HCT116 (cell line): Measurements from ENCODE around the gene PROX2. TPM values are rescaled to one million over a fixed set of nuclear protein-coding genes. Genes with fewer than 3 reads are reported as not detected.

Source experiments
- ATAC-seq: fragments of 200-7000 bp; cut with Tn5 transposase; 2 replicates; pipeline ENCODE4 v1.9.1; 2020; ENCODE audit warnings: mild to moderate bottlenecking, moderate library complexity
- BruUV-seq: library from RNA; stranded (reverse); fragments of 400-500 nt; replicated peaks from 2 replicates; lab custom pipeline; 2021; lab: Mats Ljungman, UMichigan
- CTCF ChIA-PET: fragments of 300-600 bp; sonication (Branson Sonifier 250); formaldehyde crosslinking; loops from one replicate; lab custom pipeline; 2021; ENCODE audit warnings: antibody characterized with exemption; lab: Charles Lee
- POLR2A ChIA-PET: fragments of 300-600, 350-600 bp; sonication (Branson Sonifier 250); formaldehyde crosslinking; loops from one replicate; lab custom pipeline; 2021; ENCODE audit warnings: antibody characterized with exemption; lab: Charles Lee
- RAD21 ChIA-PET, 2 experiments: fragments of 300-600 bp; sonication (Branson Sonifier 250); formaldehyde crosslinking; loops; one replicate each; lab custom pipeline; 2023; ENCODE audit warnings: low total read pairs in 2 of 2; ENCODE audit not compliant: uncharacterized antibody in 2 of 2, unreplicated experiment in 2 of 2, low non-redundant PET in 1 of 2; lab: Charles Lee
- DNase-seq: peaks from one replicate; pipeline ENCODE4 v3.0.0-alpha.2; 2010; ENCODE audit warnings: low read depth, low spot score
- H2AFZ ChIP-seq: fragments of 200-600 bp; shearing (Covaris generic), sonication (generic); 2 replicates; pipeline ENCODE4 v1.6.1; 2017; ENCODE audit warnings: low read depth, mixed run types, mixed read lengths, antibody characterized with exemption, low read length; ENCODE audit not compliant: poor library complexity, severe bottlenecking
- H3K27ac ChIP-seq: 2 replicates; pipeline ENCODE4 v1.5.1; 2012; ENCODE audit warnings: low read depth, low read length
- H3K27me3 ChIP-seq: fragments of 200-600 bp; sonication (generic); 2 replicates; pipeline ENCODE4 v1.6.1; 2016; ENCODE audit warnings: mixed run types, low read length, mixed read lengths; ENCODE audit not compliant: insufficient read depth
- H3K36me3 ChIP-seq, 2 experiments: fragments of 200-500 bp in 1 of 2; fragments of 200-600 bp in 1 of 2; sonication (Bioruptor generic) in 1 of 2; sonication (generic) in 1 of 2; 2 replicates each; pipeline versions ENCODE4 v1.5.1 to v1.6.1; 2014 to 2016; ENCODE audit warnings: low read length in 2 of 2, inconsistent platforms in 1 of 2, mixed read lengths in 1 of 2, mixed run types in 1 of 2; ENCODE audit not compliant: insufficient read depth in 2 of 2, control insufficient read depth in 1 of 2
- H3K4me1 ChIP-seq, 2 experiments: fragments of 200-600 bp in 1 of 2; sonication (generic) in 1 of 2; 2 replicates each; pipeline versions ENCODE4 v1.5.1 to v1.6.1; 2012 to 2017; ENCODE audit warnings: low read length in 2 of 2, inconsistent platforms in 1 of 2, mild to moderate bottlenecking in 1 of 2, mixed read lengths in 1 of 2, mixed run types in 1 of 2, moderate library complexity in 1 of 2; ENCODE audit not compliant: insufficient read depth in 2 of 2, control insufficient read depth in 1 of 2
- H3K4me2 ChIP-seq: fragments of 200-600 bp; sonication (generic); 2 replicates; pipeline ENCODE4 v1.6.1; 2017; ENCODE audit warnings: mixed run types, low read length, mixed read lengths
- H3K4me3 ChIP-seq, 2 experiments: fragments of 200-600 bp in 1 of 2; sonication (generic) in 1 of 2; replicated peaks in 1 of 2; 2 replicates each; pipeline ENCODE4 v1.5.1; 2011 to 2016; ENCODE audit warnings: low read length in 2 of 2, control low read depth in 1 of 2, low read depth in 1 of 2, mild to moderate bottlenecking in 1 of 2, mixed read lengths in 1 of 2, mixed run types in 1 of 2
- H3K79me2 ChIP-seq: fragments of 200-600 bp; sonication (generic); 2 replicates; pipeline ENCODE4 v1.6.1; 2017; ENCODE audit warnings: mild to moderate bottlenecking, mixed run types, low read length, moderate library complexity, mixed read lengths; ENCODE audit not compliant: insufficient read depth
- H3K9ac ChIP-seq: fragments of 200-600 bp; sonication (generic); 2 replicates; pipeline ENCODE4 v1.6.1; 2016; ENCODE audit warnings: low read length, mixed read lengths
- H3K9me2 ChIP-seq: fragments of 200-600 bp; sonication (generic), shearing (Covaris generic); 2 replicates; pipeline ENCODE4 v1.6.1; 2017; ENCODE audit warnings: mixed run types, mild to moderate bottlenecking, moderate library complexity; ENCODE audit not compliant: insufficient read depth
- H3K9me3 ChIP-seq, 2 experiments: fragments of 200-500 bp in 1 of 2; fragments of 200-600 bp in 1 of 2; sonication (Bioruptor generic) in 1 of 2; sonication (generic) in 1 of 2; 2 replicates each; pipeline ENCODE4 v1.6.1; 2014 to 2017; ENCODE audit warnings: low read length in 2 of 2, mixed read lengths in 2 of 2, inconsistent platforms in 1 of 2, low read depth in 1 of 2, mild to moderate bottlenecking in 1 of 2, mixed run types in 1 of 2, moderate library complexity in 1 of 2; ENCODE audit not compliant: control insufficient read depth in 1 of 2, insufficient read depth in 1 of 2
- H4K20me1 ChIP-seq: fragments of 200-600 bp; sonication (generic), shearing (Covaris generic); 2 replicates; pipeline ENCODE4 v1.6.1; 2017; ENCODE audit warnings: mixed run types, mild to moderate bottlenecking, moderate library complexity; ENCODE audit not compliant: insufficient read depth
- ATF3 ChIP-seq: IDR thresholded peaks from 2 replicates; pipeline ENCODE4 v1.6.1; 2012
- CBX3 ChIP-seq: IDR thresholded peaks from 2 replicates; pipeline ENCODE4 v1.6.1; 2012; ENCODE audit warnings: low read depth
- CTCF ChIP-seq, 3 experiments: fragments of 200-600 bp in 1 of 3; sonication (generic) in 1 of 3; IDR thresholded peaks in 2 of 3; conservative IDR thresholded peaks in 1 of 3; 2 replicates each; pipeline ENCODE4 v1.5.1; 2012 to 2017; ENCODE audit warnings: low read depth in 2 of 3, low read length in 2 of 3, antibody characterized with exemption in 1 of 3, borderline replicate concordance in 1 of 3, control low read depth in 1 of 3, mild to moderate bottlenecking in 1 of 3, mixed read lengths in 1 of 3, mixed run types in 1 of 3, moderate library complexity in 1 of 3; ENCODE audit not compliant: insufficient read depth in 1 of 3
- EGR1 ChIP-seq: IDR thresholded peaks from 2 replicates; pipeline ENCODE4 v1.6.1; 2012; ENCODE audit warnings: low read depth
- ELF1 ChIP-seq: IDR thresholded peaks from 2 replicates; pipeline ENCODE4 v1.6.1; 2012; ENCODE audit warnings: low read depth, borderline replicate concordance
- EZH2 ChIP-seq: fragments of 200-600 bp; sonication (generic); IDR thresholded peaks from 2 replicates; pipeline ENCODE4 v1.6.1; 2017; ENCODE audit warnings: antibody characterized with exemption, mixed run types
- EZH2phosphoT487 ChIP-seq: fragments of 200-600 bp; IDR thresholded peaks from 2 replicates; pipeline ENCODE4 v1.6.1; 2018; ENCODE audit warnings: antibody characterized with exemption, borderline replicate concordance
- FOSL1 ChIP-seq: IDR thresholded peaks from 2 replicates; pipeline ENCODE4 v1.6.1; 2012; ENCODE audit warnings: low read depth
- JUND ChIP-seq: IDR thresholded peaks from 2 replicates; pipeline ENCODE4 v1.6.1; 2012
- MAX ChIP-seq: IDR thresholded peaks from 2 replicates; pipeline ENCODE4 v1.6.1; 2012
- POLR2A ChIP-seq: IDR thresholded peaks from 2 replicates; pipeline ENCODE4 v1.7.0; 2011; ENCODE audit warnings: borderline replicate concordance; ENCODE audit not compliant: insufficient read depth, insufficient read length; ENCODE audit errors: extremely low read depth
- RAD21 ChIP-seq: IDR thresholded peaks from 2 replicates; pipeline ENCODE4 v1.6.1; 2012; ENCODE audit warnings: low read depth, mild to moderate bottlenecking
- SIN3A ChIP-seq: IDR thresholded peaks from 2 replicates; pipeline ENCODE4 v1.6.1; 2012; ENCODE audit warnings: low read depth
- SP1 ChIP-seq: IDR thresholded peaks from 2 replicates; pipeline ENCODE4 v1.6.1; 2012; ENCODE audit warnings: low read depth
- SRF ChIP-seq: IDR thresholded peaks from 2 replicates; pipeline ENCODE4 v1.6.1; 2012; ENCODE audit warnings: low read depth
- TCF7L2 ChIP-seq: IDR thresholded peaks from 2 replicates; pipeline ENCODE4 v1.7.0; 2011; ENCODE audit warnings: borderline replicate concordance, inconsistent platforms; ENCODE audit not compliant: insufficient read depth, insufficient read length; ENCODE audit errors: extremely low read depth
- YY1 ChIP-seq: IDR thresholded peaks from 2 replicates; pipeline ENCODE4 v1.6.1; 2011; ENCODE audit warnings: low read length, low read depth, moderate library complexity, mild to moderate bottlenecking; ENCODE audit not compliant: insufficient replicate concordance; ENCODE audit errors: extremely low read depth
- ZBTB33 ChIP-seq: IDR thresholded peaks from 2 replicates; pipeline ENCODE4 v1.6.1; 2011; ENCODE audit warnings: mild to moderate bottlenecking, low read length, moderate library complexity; ENCODE audit not compliant: insufficient replicate concordance; ENCODE audit errors: extremely low read depth
- ZFX ChIP-seq: fragments of 450-650 bp; IDR thresholded peaks from 2 replicates; pipeline ENCODE4 v1.6.1; 2017
- ZNF274 ChIP-seq: fragments of 200-500 bp; sonication (Bioruptor generic); IDR thresholded peaks from 2 replicates; pipeline ENCODE4 v1.6.1; 2014; ENCODE audit warnings: mild to moderate bottlenecking, low read depth, low read length, inconsistent platforms
- intact Hi-C: fragments of 100-400 bp; cut with micrococcal nuclease; formaldehyde crosslinking; loops from 2 replicates; pipeline ENCODE4 v1.10.0; 2022
- total RNA-seq: library from RNA; stranded (reverse); gene quantifications from one replicate; pipeline ENCODE4 v1.2.1, GENCODE V29; 2021; ENCODE audit not compliant: unreplicated experiment

PROX2 gene
- total RNA-seq, 1 experiment from 2014 or later: not detected

GRCh38 chr14:74893614-74894091 is 17.7 kb upstream of the PROX2 start (continued):
- TF ChIP-seq ATF3 (no peak), MAX (no peak), EGR1 (no peak), RAD21 (no peak), ZNF274 (no peak), YY1 (no peak)

- Histone ChIP-seq H3K4me1 (peaks cover 11% of the 10 kb centered on the region in 2 experiments), H3K27me3 (no peaks in the 10 kb centered on the region), H4K20me1 (peaks cover 7% of the 10 kb centered on the region; the same call in 1 of the 2 replicates), H2AFZ (no peak overlapping the region), H3K27ac (no peak overlapping the region), H3K36me3 (peaks cover 56 to 73% of the 10 kb centered on the region in 2 experiments; a peak in 3 of 4 replicates), H3K9ac (no peak overlapping the region), H3K4me3 (no peak overlapping the region), H3K9me3 (no peaks in the 10 kb centered on the region), H3K4me2 (no peak overlapping the region), H3K79me2 (peaks cover 26% of the 10 kb centered on the region), H3K9me2 (no peaks in the 10 kb centered on the region)
- POLR2A ChIA-PET: no interaction called here
- DNase-seq (no peak), ATAC-seq (no peak)
- intact Hi-C loops: no loop called here
- BruUV-seq: no TSS peak
- RAD21 ChIA-PET: no interaction called here
- CTCF ChIA-PET: interaction anchor here (0.8 to 1.4 kb wide), 2 partner anchors 13 to 32 kb away, joined by 4 to 6 read pairs; no protein-coding TSS in a partner anchor
- no peak for TF ChIP-seq SIN3A
- TF ChIP-seq CBX3: no peak
- no peak for TF ChIP-seq EGR1
- TF ChIP-seq MAX: no peak
- no peak for TF ChIP-seq SP1
- TF ChIP-seq SRF: no peak
- TF ChIP-seq POLR2A: no peak
- no peak for TF ChIP-seq ZBTB33
- TF ChIP-seq CTCF (IDR thresholded peaks at IDR 0.05 in 2 of 3, conservative IDR thresholded peaks at IDR 0.05 in 1 of 3; ENCODE audit: borderline replicate concordance in 1 of 3, insufficient read depth in 1 of 3, low read depth in 2 of 3, low read length in 2 of 3): no peak
- TF ChIP-seq EZH2phosphoT487: no peak
- TF ChIP-seq TCF7L2: no peak
- TF ChIP-seq RAD21: no peak
- TF ChIP-seq ZNF274: no peak
- no peak for TF ChIP-seq ZFX
- TF ChIP-seq YY1: no peak
- no peak for TF ChIP-seq FOSL1
- TF ChIP-seq JUND: no peak
- TF ChIP-seq ELF1: no peak
- no peak for TF ChIP-seq EZH2
Measured at GRCh38 chr14:74892745-74893144, 16.8 kb upstream of the PROX2 start.
